HepG2 (cell line): ENCODE results near the gene SEC24D. TPM values are rescaled to one million over a fixed set of nuclear protein-coding genes. Genes with fewer than 3 reads are reported as not detected.

ENCODE experiments used
- AHR ChIP-seq: IDR thresholded peaks from 2 replicates; pipeline ENCODE4 v1.6.1; 2018; ENCODE audit warnings: missing genetic modification reagents, missing compliant biosample characterization
- ARID3A ChIP-seq: IDR thresholded peaks from 2 replicates; pipeline ENCODE4 v1.6.1; 2012; ENCODE audit warnings: low read depth, low read length, improper control_type of control experiment
- BRF2 ChIP-seq: sonication (generic); formaldehyde crosslinking; IDR thresholded peaks from 2 replicates; pipeline ENCODE4 v1.8.1; 2022; ENCODE audit warnings: mild to moderate bottlenecking, missing genetic modification reagents
- HOXA3 ChIP-seq: sonication (generic); formaldehyde crosslinking; IDR thresholded peaks from 2 replicates; pipeline ENCODE4 v1.5.0; 2020; ENCODE audit warnings: missing genetic modification reagents
- KMT2A ChIP-seq: sonication (generic); formaldehyde crosslinking; IDR thresholded peaks from 2 replicates; pipeline ENCODE4 v1.4.0; 2020; ENCODE audit warnings: missing genetic modification reagents
- NBN ChIP-seq: fragments of 450-650 bp; conservative IDR thresholded peaks from 2 replicates; pipeline ENCODE4 v1.6.1; 2017
- NFE2L1 ChIP-seq: sonication (generic); formaldehyde crosslinking; IDR thresholded peaks from 2 replicates; pipeline ENCODE4 v1.4.0; 2020; ENCODE audit warnings: missing genetic modification reagents, mild to moderate bottlenecking, borderline replicate concordance
- NRL ChIP-seq: sonication (generic); formaldehyde crosslinking; IDR thresholded peaks from 2 replicates; pipeline ENCODE4 v1.5.0; 2020; ENCODE audit warnings: missing genetic modification reagents, mild to moderate bottlenecking, moderate library complexity, borderline replicate concordance
- PATZ1 ChIP-seq: sonication (generic); formaldehyde crosslinking; IDR thresholded peaks from 2 replicates; pipeline ENCODE4 v1.4.0; 2020; ENCODE audit warnings: missing genetic modification reagents
- PCBP1 ChIP-seq: fragments of 200-400 bp; formaldehyde crosslinking; IDR thresholded peaks from 2 replicates; pipeline ENCODE4 v1.6.1; 2017; ENCODE audit warnings: mild to moderate bottlenecking, low read depth, low read length, borderline replicate concordance
- SOX13 ChIP-seq, 3 experiments: fragments of 450-650 bp in 1 of 3; sonication (generic) in 1 of 3; formaldehyde crosslinking in 1 of 3; IDR thresholded peaks in 2 of 3; conservative IDR thresholded peaks in 1 of 3; 2 replicates each; pipeline versions ENCODE4 v1.5.0 to v1.6.1; 2016 to 2020; ENCODE audit warnings: antibody characterized with exemption in 1 of 3, mild to moderate bottlenecking in 1 of 3, missing compliant biosample characterization in 1 of 3, missing genetic modification reagents in 1 of 3, moderate library complexity in 1 of 3
- ZBED4 ChIP-seq: sonication (generic); formaldehyde crosslinking; IDR thresholded peaks from 2 replicates; pipeline ENCODE4 v1.4.0; 2020; ENCODE audit warnings: missing genetic modification reagents, borderline replicate concordance
- ZFX ChIP-seq: sonication (generic); formaldehyde crosslinking; IDR thresholded peaks from 2 replicates; pipeline ENCODE4 v1.4.0; 2020; ENCODE audit warnings: mild to moderate bottlenecking, low read depth, missing genetic modification reagents, moderate library complexity
- ZKSCAN8 ChIP-seq: IDR thresholded peaks from 2 replicates; pipeline ENCODE4 v1.6.1; 2016; ENCODE audit warnings: borderline replicate concordance, missing genetic modification reagents, missing compliant biosample characterization
- ZNF33A ChIP-seq: sonication (generic); formaldehyde crosslinking; IDR thresholded peaks from 2 replicates; pipeline ENCODE4 v1.5.1; 2020; ENCODE audit warnings: missing genetic modification reagents, mild to moderate bottlenecking, moderate library complexity, borderline replicate concordance
- ZNF362 ChIP-seq: sonication (generic); formaldehyde crosslinking; IDR thresholded peaks from 2 replicates; pipeline ENCODE4 v1.4.0; 2020; ENCODE audit warnings: missing genetic modification reagents, mild to moderate bottlenecking, borderline replicate concordance
- ZNF776 ChIP-seq: sonication (generic); formaldehyde crosslinking; IDR thresholded peaks from 2 replicates; pipeline ENCODE4 v1.4.0; 2020; ENCODE audit warnings: mild to moderate bottlenecking, missing genetic modification reagents
- polyA plus RNA-seq, 8 experiments: library from polyadenylated mRNA; depleted of rRNA in 3 of 8; stranded (reverse) in 7 of 8; unstranded in 1 of 8; fragments of >200 nt; fragmentation: Illumina TruSeq in 4 of 8; extraction: Trizol in 4 of 8; gene quantifications; 2 replicates each; pipeline versions ENCODE4 v1.2.1 to v1.2.3, GENCODE V29; 2011 to 2016; ENCODE audit warnings: low read depth in 4 of 8, missing spikeins in 1 of 8, mixed read lengths in 1 of 8; ENCODE audit not compliant: insufficient read depth in 1 of 8
- total RNA-seq, 5 experiments: library from RNA; depleted of rRNA; stranded (reverse); fragments of >200 nt; fragmentation: Illumina TruSeq; extraction: Trizol; gene quantifications; 2 replicates each; pipeline ENCODE4 v1.2.3, GENCODE V29; 2016; ENCODE audit warnings: low read depth in 1 of 5

The SEC24D gene
- total and polyA plus RNA-seq, 2 of the 13 experiments (the other 11 are each of a cell fraction or from before 2014, with no cell fraction given): 30.0 to 51.1 TPM

- TF ChIP-seq ZNF362 (CRISPR knock-in tag) (no peak), NFE2L1 (no peak), AHR (CRISPR knock-in tag) (no peak), KMT2A (no peak), ARID3A (no peak), ZNF33A (CRISPR knock-in tag) (no peak), NBN (no peak), PATZ1 (CRISPR knock-in tag) (no peak), BRF2 (CRISPR knock-in tag) (no peak), ZNF776 (CRISPR knock-in tag) (no peak), ZKSCAN8 (CRISPR knock-in tag) (no peak), ZFX (CRISPR knock-in tag) (no peak), PCBP1 (no peak), ZBED4 (CRISPR knock-in tag) (no peak), HOXA3 (CRISPR knock-in tag) (no peak), SOX13 (IDR thresholded peaks at IDR 0.05) (no peak), SOX13 (CRISPR knock-in tag; conservative IDR thresholded peaks at IDR 0.05 in 1 of 2, IDR thresholded peaks at IDR 0.05 in 1 of 2) (peak in 1 of 2 experiments; percentile 74; a peak in 1 of 4 replicates), NRL (no peak)
Measured at GRCh38 chr4:118729287-118730286, 106.3 kb downstream of the SEC24D start (continued).
